Activated T-cell treated with anti-CD3 and anti-CD28 coated beads for 1 hour (primary cell): ENCODE measurements around the gene EDA.
"Not testable (repeated sequence)": the region's sequence is repeated elsewhere in the genome, so short reads cannot be mapped to it uniquely, and the experiment has no call there.

ENCODE experiments used
- DNase-seq: peaks from one replicate; pipeline ENCODE4 v3.0.0-alpha.2; 2020; ENCODE audit warnings: low read depth

EDA gene

DNA sequence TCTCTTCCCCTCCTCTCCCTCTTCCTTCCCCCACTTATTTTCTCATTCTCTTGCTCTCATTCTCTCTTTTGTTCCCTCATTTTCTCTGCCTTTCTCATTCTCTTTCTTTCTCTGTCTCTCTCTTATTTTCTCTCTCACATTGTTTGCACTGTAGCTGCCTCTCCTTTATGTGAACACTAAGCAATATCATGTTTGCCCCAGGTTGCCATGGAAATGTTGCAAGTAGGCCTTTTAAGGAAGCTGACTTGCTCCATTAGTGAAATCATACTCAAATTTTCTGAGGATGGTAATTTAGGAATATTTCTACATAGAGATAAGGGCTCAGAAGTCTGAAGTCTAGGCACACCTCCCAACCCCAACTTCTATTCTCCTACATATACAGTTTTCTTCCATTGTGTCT lies 130.1 kb downstream of the EDA start:
- DNase-seq = no peak

GRCh38 chrX:69748055-69748454 lies 132.1 kb downstream of the EDA start:
- no peak for DNase-seq

DNA sequence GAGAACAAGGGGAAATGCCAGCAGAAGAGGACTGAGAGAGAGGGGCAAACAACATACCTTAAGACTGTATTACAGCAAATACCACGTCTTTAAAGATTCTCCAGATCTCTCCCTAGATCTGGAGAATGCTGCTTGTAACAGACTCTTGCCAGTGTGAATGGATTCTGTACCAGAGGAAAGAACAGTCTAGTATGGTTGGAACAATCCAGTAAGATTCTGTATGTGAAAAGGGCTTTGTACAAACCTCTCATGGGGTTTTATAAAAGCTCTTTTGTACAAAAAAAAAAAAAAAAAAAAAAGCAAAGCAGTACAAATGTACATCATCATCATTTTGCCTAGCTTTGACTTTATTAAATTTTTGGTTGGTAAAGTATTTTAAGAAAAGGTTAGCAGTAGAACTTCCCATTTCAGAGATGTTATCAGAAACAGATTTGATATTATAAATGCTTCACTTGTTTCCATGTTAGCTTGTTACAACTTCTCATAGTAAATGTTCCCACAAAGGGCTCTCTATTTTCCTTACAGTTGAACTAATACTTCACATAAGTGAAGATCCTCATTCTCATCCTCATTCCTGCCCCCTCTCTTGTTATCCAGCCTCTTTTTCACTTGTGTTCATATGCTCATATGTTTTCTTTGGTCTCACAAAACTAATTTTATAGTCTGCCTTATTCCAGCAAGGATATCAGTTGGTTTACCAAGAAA lies 144.2 kb downstream of the EDA start:
- DNase-seq = no peak

GRCh38 chrX:69761633-69762032 lies 145.7 kb downstream of the EDA start:
- no peak for DNase-seq

DNA sequence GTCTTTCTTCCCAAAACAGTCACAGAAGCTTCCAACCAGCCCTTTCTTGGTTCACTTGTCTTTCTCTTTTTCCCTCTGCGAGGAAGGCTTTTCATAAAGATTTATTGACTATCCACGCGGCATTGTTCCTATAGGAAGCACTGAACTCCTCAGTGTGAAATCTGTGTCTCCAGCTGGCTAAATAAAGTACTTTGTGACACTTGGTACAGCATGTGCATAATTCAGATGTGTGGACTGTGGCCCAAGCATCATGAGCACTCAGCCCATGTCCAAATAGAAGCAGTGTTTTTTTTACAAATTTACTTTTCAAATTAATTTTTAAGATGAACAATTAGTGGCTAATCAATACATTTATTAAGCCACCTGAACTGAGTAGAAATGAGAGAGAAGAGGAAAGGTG lies 146.4 kb downstream of the EDA start:
- DNase-seq = no peak

DNA sequence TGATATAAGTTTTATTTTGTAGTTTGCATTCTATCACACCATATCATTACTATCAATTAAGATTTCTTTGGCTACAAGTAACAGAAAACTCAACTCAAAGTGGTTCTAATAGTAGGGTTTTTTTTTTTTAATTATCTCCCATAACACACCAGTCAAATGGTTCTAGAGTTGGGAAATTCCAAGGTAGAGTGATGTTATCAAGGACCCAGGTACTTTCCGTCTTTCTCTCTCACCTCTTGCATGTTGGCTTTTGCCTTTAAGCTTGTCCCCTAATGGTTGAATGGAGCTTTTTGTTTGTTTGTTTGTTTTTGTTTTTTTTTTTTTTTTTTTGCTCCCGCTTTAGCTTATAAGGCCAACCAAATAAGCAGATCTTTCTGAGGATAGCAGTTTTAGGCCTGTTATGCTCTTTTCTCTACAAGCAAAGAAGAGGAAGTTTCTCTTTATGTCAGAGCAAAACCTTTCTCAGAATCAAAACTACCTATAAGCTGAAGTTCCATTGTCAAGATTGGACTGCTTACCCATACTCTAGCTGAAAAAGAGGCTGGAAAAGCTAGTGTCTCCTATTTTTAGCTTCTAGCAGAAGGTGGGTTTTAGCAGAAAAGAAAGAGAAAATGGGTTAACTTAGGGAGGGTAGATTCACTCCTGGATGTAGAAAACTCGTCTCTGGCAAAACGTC lies 177.5 kb downstream of the EDA start:
- DNase-seq = no peak

- DNase-seq = no peak
Measured at GRCh38 chrX:69795702-69796101, 179.8 kb downstream of the EDA start.

DNA sequence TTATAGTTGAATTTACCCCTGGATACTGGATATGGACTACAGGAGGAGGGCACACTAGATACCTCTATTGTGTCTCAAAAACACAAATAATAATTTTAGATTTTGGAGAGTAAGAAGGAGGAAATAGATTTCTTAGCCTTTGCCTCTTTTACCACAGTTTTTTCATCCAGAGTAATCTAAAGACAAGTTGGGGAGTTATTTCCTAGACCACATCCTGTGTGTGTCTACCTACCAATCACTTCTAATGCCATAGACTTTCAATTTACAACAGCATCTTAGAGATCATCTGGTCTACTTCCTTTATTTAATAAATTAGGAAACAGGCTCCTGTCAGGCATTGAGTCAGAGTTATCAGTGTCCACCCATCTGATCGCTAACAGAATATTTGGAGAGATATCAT lies 191.5 kb downstream of the EDA start:
- no peak for DNase-seq

- no peak for DNase-seq
Measured at GRCh38 chrX:69808375-69808774, 192.5 kb downstream of the EDA start.

GRCh38 chrX:69813677-69814076 lies 197.8 kb downstream of the EDA start:
- no peak for DNase-seq

GRCh38 chrX:69815063-69815462 lies 199.2 kb downstream of the EDA start:
- no peak for DNase-seq

DNA sequence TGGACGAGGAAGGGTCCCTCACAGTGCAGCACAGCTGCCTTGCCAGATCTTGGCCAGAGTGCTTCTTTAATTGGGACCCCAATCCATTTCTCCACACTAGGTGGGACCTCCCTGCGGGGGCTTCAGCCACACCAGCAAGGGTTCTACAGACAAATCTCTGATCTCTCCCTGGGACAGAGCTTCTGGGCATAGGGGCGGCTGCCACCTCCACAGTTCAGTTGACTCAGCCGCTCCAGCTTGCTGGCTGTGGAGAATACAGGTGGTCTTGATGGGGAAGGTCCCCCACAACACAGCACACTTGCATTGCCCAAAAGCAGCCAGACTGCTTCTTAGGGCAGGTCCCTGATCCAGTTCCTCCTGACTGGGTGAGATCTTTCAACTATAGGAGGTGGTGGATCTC lies 199.6 kb downstream of the EDA start:
- DNase-seq = no peak

- DNase-seq = no peak
Measured at GRCh38 chrX:69844636-69845035, 228.7 kb downstream of the EDA start.

- not testable (repeated sequence) for DNase-seq
Measured at GRCh38 chrX:69859999-69860398, 244.1 kb downstream of the EDA start.

- no peak for DNase-seq
Measured at GRCh38 chrX:69876221-69876620, 260.3 kb downstream of the EDA start.

GRCh38 chrX:69884210-69884609 lies 268.3 kb downstream of the EDA start:
- DNase-seq = no peak

DNA sequence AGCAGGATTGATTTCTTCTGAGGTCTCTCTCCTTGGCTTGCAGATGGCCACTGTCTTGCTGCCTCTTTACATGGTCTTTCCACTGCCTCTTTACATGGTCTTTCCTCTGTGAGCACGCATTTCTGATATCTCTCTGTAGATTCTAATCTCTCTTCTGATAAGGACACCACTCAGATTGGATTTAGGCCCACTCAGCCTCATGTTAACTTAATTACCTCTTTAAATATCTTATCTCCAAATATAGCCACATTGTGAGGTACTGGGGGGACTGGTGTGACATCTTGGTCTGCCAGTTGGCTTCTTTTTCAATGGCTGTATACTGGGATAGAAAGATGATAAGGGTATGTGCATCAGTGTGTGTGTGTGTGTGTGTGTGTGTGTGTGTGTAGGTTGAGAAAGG lies 280.1 kb downstream of the EDA start:
- DNase-seq = no peak

GRCh38 chrX:69900491-69900890 lies 284.6 kb downstream of the EDA start:
- DNase-seq = no peak

GRCh38 chrX:69906447-69906846 lies 290.5 kb downstream of the EDA start:
- no peak for DNase-seq

GRCh38 chrX:69914781-69915180 lies 298.9 kb downstream of the EDA start:
- no peak for DNase-seq

DNA sequence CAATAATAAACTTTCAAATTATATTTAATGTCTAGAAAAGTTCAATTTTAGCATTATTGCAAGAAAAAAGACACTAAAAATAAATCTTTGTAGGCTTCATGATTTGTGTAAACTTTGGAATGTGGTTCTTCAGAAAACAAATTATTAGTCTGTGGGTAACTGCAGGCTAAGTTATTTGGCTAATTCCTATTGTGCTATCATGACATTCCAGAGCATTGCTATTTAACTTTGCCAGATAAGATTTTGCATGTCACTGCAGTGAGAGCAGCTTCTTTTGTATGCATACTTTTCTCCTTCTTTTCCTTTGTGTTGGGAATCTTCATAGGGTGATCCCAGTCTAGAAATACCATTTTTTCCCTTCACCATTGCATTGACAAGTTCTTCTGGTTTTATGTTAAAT lies 303.8 kb downstream of the EDA start:
- DNase-seq = no peak

DNA sequence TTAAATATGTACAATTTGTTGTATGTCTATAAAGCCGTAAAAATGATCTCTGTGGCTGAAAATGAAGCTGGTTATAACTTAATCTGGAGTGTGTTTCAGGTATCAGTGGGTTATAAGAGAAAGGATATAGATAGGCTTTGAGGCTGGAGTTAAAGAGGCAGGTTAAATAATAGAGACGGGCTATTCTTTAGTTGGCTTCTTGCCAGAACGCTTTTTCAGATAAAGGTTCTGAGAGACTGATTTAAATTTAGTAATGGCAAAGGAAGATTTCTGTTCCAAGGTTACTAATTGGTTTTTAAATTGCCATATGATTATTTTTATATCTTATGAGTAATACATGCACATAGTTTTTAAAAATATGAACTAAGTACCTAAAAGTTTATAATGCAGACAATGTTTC lies 316.4 kb downstream of the EDA start:
- no peak for DNase-seq

GRCh38 chrX:69948276-69948797 lies 332.4 kb downstream of the EDA start:
- no peak for DNase-seq

DNA sequence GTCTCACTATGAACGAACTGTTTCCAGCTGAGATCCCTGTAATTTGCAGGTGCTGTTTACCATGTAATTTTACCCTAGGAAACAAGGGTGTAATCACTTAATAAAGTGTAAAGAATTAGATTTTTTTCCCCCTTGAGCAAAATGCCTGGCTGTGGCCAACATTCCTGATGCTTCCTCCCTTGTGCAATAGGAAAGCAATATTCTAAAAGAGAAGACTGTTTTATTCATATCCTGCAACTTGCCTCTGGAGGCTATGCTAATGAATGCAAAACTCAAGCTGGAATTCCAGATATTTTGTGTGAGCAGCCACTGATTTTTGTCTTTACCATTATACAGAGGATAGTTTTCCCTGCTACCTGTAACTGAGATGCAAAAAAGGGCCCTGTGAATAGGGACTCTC lies 335.8 kb downstream of the EDA start:
- DNase-seq = no peak
